K562 (cell line): ENCODE measurements around the gene STK36. TPM values are rescaled to one million over a fixed set of nuclear protein-coding genes. Genes with fewer than 3 reads are reported as not detected.

Experiments used
- ARHGAP35 ChIP-seq: fragments of 450-650 bp; IDR thresholded peaks from 2 replicates; pipeline ENCODE4 v1.6.1; 2018; ENCODE audit not compliant: partially characterized antibody
- CEBPZ ChIP-seq: fragments of 150-350 bp; IDR thresholded peaks from 2 replicates; pipeline ENCODE4 v1.6.1; 2014; ENCODE audit warnings: low read depth, mild to moderate bottlenecking, low read length, borderline replicate concordance
- ETV6 ChIP-seq, 3 experiments: fragments of 150-350 bp in 1 of 3; sonication (generic) in 1 of 3; formaldehyde crosslinking in 1 of 3; IDR thresholded peaks; 2 replicates each; pipeline versions ENCODE4 v1.6.1 to v1.8.0; 2014 to 2022; ENCODE audit warnings: borderline replicate concordance in 2 of 3, low read depth in 2 of 3, antibody characterized with exemption in 1 of 3, low read length in 1 of 3, mild to moderate bottlenecking in 1 of 3, missing genetic modification reagents in 1 of 3
- GATA2 ChIP-seq: sonication (generic); formaldehyde crosslinking; IDR thresholded peaks from 2 replicates; pipeline ENCODE4 v1.4.0; 2020; ENCODE audit warnings: mild to moderate bottlenecking, missing genetic modification reagents
- KDM2B ChIP-seq: fragments of 250-450 bp; sonication (Bioruptor Pico); IDR thresholded peaks from 2 replicates; pipeline ENCODE4 v1.8.0; 2021; ENCODE audit warnings: mild to moderate bottlenecking, moderate library complexity
- MAX ChIP-seq: sonication (generic); formaldehyde crosslinking; IDR thresholded peaks from 2 replicates; pipeline ENCODE4 v1.9.0; 2022; ENCODE audit warnings: mild to moderate bottlenecking, missing genetic modification reagents
- NFIX ChIP-seq: fragments of 250-450 bp; sonication (Bioruptor Pico); IDR thresholded peaks from 2 replicates; pipeline ENCODE4 v1.4.0; 2020; ENCODE audit warnings: low read depth, mild to moderate bottlenecking, moderate library complexity
- RCOR1 ChIP-seq, 2 experiments: IDR thresholded peaks; 2 replicates each; pipeline ENCODE4 v1.6.1; 2012; ENCODE audit warnings: low read depth in 2 of 2, low read length in 2 of 2, borderline replicate concordance in 1 of 2, improper control_type of control experiment in 1 of 2
- THAP12 ChIP-seq: fragments of 250-450 bp; sonication (Bioruptor Pico); IDR thresholded peaks from 2 replicates; pipeline ENCODE4 v1.9.0; 2021; ENCODE audit warnings: mild to moderate bottlenecking, inconsistent platforms
- ZBTB11 ChIP-seq, 3 experiments: fragments of 200-800 bp in 1 of 3; fragments of 250-450 bp in 1 of 3; fragments of 450-650 bp in 1 of 3; sonication (Bioruptor Pico) in 1 of 3; sonication (Bioruptor generic) in 1 of 3; formaldehyde crosslinking in 1 of 3; IDR thresholded peaks; 2 replicates each; pipeline versions ENCODE4 v1.6.1 to v1.8.0; 2016 to 2022; ENCODE audit warnings: mild to moderate bottlenecking in 2 of 3, missing genetic modification characterization in 2 of 3, missing compliant biosample characterization in 1 of 3, moderate library complexity in 1 of 3
- polyA plus RNA-seq, 8 experiments: library from polyadenylated mRNA; depleted of rRNA in 4 of 8; stranded (reverse) in 5 of 8; unstranded in 3 of 8; fragments of >200 nt; fragmentation: Nextera tagmentation in 2 of 8; fragmentation: Illumina TruSeq in 1 of 8; extraction: Ambion mirVana in 2 of 8; extraction: Trizol in 1 of 8; gene quantifications; 2 replicates each; pipeline versions ENCODE4 v1.2.1 to v1.2.3, GENCODE V29; 2011 to 2014; ENCODE audit warnings: inconsistent platforms in 1 of 8, missing spikeins in 1 of 8
- total RNA-seq, 7 experiments: library from RNA; depleted of rRNA in 6 of 7; stranded (reverse); fragments of >200 nt in 6 of 7; fragmentation: Illumina TruSeq in 2 of 7; extraction: Trizol in 2 of 7; gene quantifications; 2 replicates each; pipeline versions ENCODE4 v1.2.1 to v1.2.3, GENCODE V29; 2011 to 2021; ENCODE audit warnings: low replicate concordance in 1 of 7
- TF ChIP-seq, protein P1 (sequence below): IDR thresholded peaks from 2 replicates; pipeline ENCODE4 v1.6.1; 2011; ENCODE audit warnings: borderline replicate concordance, low read depth, mild to moderate bottlenecking, moderate library complexity, low read length; ENCODE audit not compliant: insufficient read depth, poor library complexity, severe bottlenecking
- TF ChIP-seq, protein P2 (sequence below): fragments of 250-450 bp; sonication (Bioruptor Pico); IDR thresholded peaks from 2 replicates; pipeline ENCODE4 v1.5.0; 2021

The STK36 gene
- total and polyA plus RNA-seq, 9 of the 15 experiments (the other 6 are each of a cell fraction or from before 2014, with no cell fraction given) = 3.5 to 12.4 (median 6.7) TPM

DNA sequence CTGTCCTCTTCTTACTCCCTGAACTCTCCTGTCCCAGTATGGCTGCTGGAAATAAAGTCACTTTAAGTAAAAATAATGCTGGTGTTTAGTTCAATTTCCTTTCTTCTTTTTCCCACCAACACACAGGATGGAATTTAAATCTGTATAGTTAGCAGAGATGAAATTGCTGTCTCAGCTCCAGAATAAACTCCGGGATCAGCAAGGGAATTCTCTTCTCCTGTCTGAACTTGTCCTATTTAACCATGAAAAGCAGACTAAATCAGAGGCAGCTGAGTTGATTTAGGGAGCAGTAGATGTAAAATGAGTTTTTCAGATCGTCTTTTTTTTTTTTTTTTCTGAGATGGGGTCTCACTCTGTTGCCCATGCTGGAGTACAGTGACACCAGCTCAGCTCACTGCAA, 64.6 kb downstream of the STK36 start (continued):
- TF ChIP-seq CEBPZ (no peak), KDM2B (CRISPR knock-in tag) (no peak), RCOR1 (IDR thresholded peaks at IDR 0.05; ENCODE audit: borderline replicate concordance in 1 of 2, low read depth in 2 of 2, low read length in 2 of 2) (no peak), THAP12 (no peak), ARHGAP35 (no peak), ETV6 (IDR thresholded peaks at IDR 0.05; ENCODE audit: borderline replicate concordance in 1 of 2, low read depth in 2 of 2, low read length in 1 of 2) (no peak), ETV6 (CRISPR knock-in tag; IDR thresholded peaks at IDR 0.05; ENCODE audit: borderline replicate concordance) (no peak), GATA2 (CRISPR knock-in tag) (no peak), ZBTB11 (CRISPR knock-in tag; IDR thresholded peaks at IDR 0.05) (no peak), NFIX (CRISPR knock-in tag) (no peak), MAX (CRISPR knock-in tag) (no peak)
- TF ChIP-seq, protein P1, sequence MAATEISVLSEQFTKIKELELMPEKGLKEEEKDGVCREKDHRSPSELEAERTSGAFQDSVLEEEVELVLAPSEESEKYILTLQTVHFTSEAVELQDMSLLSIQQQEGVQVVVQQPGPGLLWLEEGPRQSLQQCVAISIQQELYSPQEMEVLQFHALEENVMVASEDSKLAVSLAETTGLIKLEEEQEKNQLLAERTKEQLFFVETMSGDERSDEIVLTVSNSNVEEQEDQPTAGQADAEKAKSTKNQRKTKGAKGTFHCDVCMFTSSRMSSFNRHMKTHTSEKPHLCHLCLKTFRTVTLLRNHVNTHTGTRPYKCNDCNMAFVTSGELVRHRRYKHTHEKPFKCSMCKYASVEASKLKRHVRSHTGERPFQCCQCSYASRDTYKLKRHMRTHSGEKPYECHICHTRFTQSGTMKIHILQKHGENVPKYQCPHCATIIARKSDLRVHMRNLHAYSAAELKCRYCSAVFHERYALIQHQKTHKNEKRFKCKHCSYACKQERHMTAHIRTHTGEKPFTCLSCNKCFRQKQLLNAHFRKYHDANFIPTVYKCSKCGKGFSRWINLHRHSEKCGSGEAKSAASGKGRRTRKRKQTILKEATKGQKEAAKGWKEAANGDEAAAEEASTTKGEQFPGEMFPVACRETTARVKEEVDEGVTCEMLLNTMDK = no peak
- TF ChIP-seq, protein P2, sequence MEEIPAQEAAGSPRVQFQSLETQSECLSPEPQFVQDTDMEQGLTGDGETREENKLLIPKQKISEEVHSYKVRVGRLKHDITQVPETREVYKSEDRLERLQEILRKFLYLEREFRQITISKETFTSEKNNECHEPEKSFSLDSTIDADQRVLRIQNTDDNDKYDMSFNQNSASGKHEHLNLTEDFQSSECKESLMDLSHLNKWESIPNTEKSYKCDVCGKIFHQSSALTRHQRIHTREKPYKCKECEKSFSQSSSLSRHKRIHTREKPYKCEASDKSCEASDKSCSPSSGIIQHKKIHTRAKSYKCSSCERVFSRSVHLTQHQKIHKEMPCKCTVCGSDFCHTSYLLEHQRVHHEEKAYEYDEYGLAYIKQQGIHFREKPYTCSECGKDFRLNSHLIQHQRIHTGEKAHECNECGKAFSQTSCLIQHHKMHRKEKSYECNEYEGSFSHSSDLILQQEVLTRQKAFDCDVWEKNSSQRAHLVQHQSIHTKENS = no peak
